Rectal smooth muscle tissue (tissue), 1 donor: ENCODE measurements around the gene SLC43A3.

Source experiments
- H3K27ac ChIP-seq: one replicate; pipeline ENCODE4 v1.7.0; 2013; ENCODE audit warnings: low read depth, low read length, inconsistent platforms
- H3K27me3 ChIP-seq: one replicate; pipeline ENCODE4 v1.7.0; 2013; ENCODE audit warnings: low read length; ENCODE audit not compliant: control insufficient read depth, insufficient read depth
- H3K36me3 ChIP-seq: one replicate; pipeline ENCODE4 v1.7.0; 2013; ENCODE audit warnings: low read length; ENCODE audit not compliant: control insufficient read depth, insufficient read depth
- H3K4me1 ChIP-seq: one replicate; pipeline ENCODE4 v1.7.0; 2013; ENCODE audit warnings: low read length; ENCODE audit not compliant: control insufficient read depth, insufficient read depth
- H3K4me3 ChIP-seq: one replicate; pipeline ENCODE4 v1.7.0; 2013; ENCODE audit warnings: low read length
- H3K9ac ChIP-seq: one replicate; pipeline ENCODE4 v1.7.0; 2013; ENCODE audit warnings: low read length

SLC43A3 gene

GRCh38 chr11:57464539-57465181, 37.7 kb upstream of the SLC43A3 start:
- Histone ChIP-seq H3K4me1 (peaks cover 4% of the 10 kb centered on the region), H3K4me3 (no peak overlapping the region), H3K9ac (no peak overlapping the region), H3K27me3 (peaks cover 16% of the 10 kb centered on the region), H3K36me3 (no peaks in the 10 kb centered on the region), H3K27ac (no peak overlapping the region)

GRCh38 chr11:57463671-57464538, 37.0 kb upstream of the SLC43A3 start:
- no peak overlapping the region for H3K9ac ChIP-seq
- no peak overlapping the region for H3K27ac ChIP-seq
- no peak overlapping the region for H3K4me3 ChIP-seq
- H3K27me3 ChIP-seq, result peaks cover 23% of the 10 kb centered on the region
- H3K36me3 ChIP-seq, result no peaks in the 10 kb centered on the region
- peaks cover 6% of the 10 kb centered on the region for H3K4me1 ChIP-seq

GRCh38 chr11:57462597-57462996, 35.7 kb upstream of the SLC43A3 start:
- H3K4me1 ChIP-seq, result peaks cover 6% of the 10 kb centered on the region
- no peak overlapping the region for H3K27ac ChIP-seq
- H3K4me3 ChIP-seq, result no peak overlapping the region
- H3K36me3 ChIP-seq, result no peaks in the 10 kb centered on the region
- peaks cover 34% of the 10 kb centered on the region for H3K27me3 ChIP-seq
- no peak overlapping the region for H3K9ac ChIP-seq

- H3K27me3 ChIP-seq, result peaks cover 35% of the 10 kb centered on the region
- no peak overlapping the region for H3K9ac ChIP-seq
- H3K27ac ChIP-seq, result no peak overlapping the region
- H3K4me3 ChIP-seq, result no peak overlapping the region
- peaks cover 6% of the 10 kb centered on the region for H3K4me1 ChIP-seq
- H3K36me3 ChIP-seq, result no peaks in the 10 kb centered on the region
Observed at GRCh38 chr11:57461841-57462489, 35.0 kb upstream of the SLC43A3 start.

- Histone ChIP-seq H3K36me3 (no peaks in the 10 kb centered on the region), H3K4me1 (peaks cover 6% of the 10 kb centered on the region), H3K9ac (no peak overlapping the region), H3K27me3 (peaks cover 35% of the 10 kb centered on the region), H3K4me3 (peak overlapping the region; percentile 55), H3K27ac (no peak overlapping the region)
Observed at GRCh38 chr11:57460758-57461749, 34.1 kb upstream of the SLC43A3 start.

- no peak within 1 kb of the TSS for H3K9ac ChIP-seq
Observed at GRCh38 chr11:57460022-57460757, 33.3 kb upstream of the SLC43A3 start, which contains the start of gene RTN4RL2. Gene RTN4RL2, plus strand, starts transcription at chr11:57460528. Its CDS starts 338 bp downstream, at chr11:57460866.

GRCh38 chr11:57459164-57460021, 32.5 kb upstream of the SLC43A3 start:
- H3K27me3 ChIP-seq, result peaks cover 35% of the 10 kb centered on the region
- peaks cover 6% of the 10 kb centered on the region for H3K4me1 ChIP-seq
- H3K4me3 ChIP-seq, result peak overlapping the region; percentile 55
- H3K27ac ChIP-seq, result no peak overlapping the region
- no peaks in the 10 kb centered on the region for H3K36me3 ChIP-seq
- no peak overlapping the region for H3K9ac ChIP-seq

More at GRCh38 chr11:57460022-57460757, 33.3 kb upstream of the SLC43A3 start, which contains the start of gene RTN4RL2:
- H3K4me1 ChIP-seq, result peaks cover 6% of the 10 kb centered on the region
- peaks cover 35% of the 10 kb centered on the region for H3K27me3 ChIP-seq
- H3K27ac ChIP-seq, result no peak within 1 kb of the TSS
- peak within 1 kb of the TSS; percentile 55 for H3K4me3 ChIP-seq
- no peaks in the 10 kb centered on the region for H3K36me3 ChIP-seq

GRCh38 chr11:57458410-57459163, 31.7 kb upstream of the SLC43A3 start:
- peaks cover 6% of the 10 kb centered on the region for H3K4me1 ChIP-seq
- H3K27me3 ChIP-seq, result peaks cover 35% of the 10 kb centered on the region
- no peak overlapping the region for H3K27ac ChIP-seq
- no peak overlapping the region for H3K9ac ChIP-seq
- no peaks in the 10 kb centered on the region for H3K36me3 ChIP-seq
- peak overlapping the region; percentile 55 for H3K4me3 ChIP-seq

GRCh38 chr11:57458060-57458409, 31.1 kb upstream of the SLC43A3 start:
- Histone ChIP-seq H3K4me1 (peaks cover 6% of the 10 kb centered on the region), H3K36me3 (no peaks in the 10 kb centered on the region), H3K27ac (no peak overlapping the region), H3K9ac (no peak overlapping the region), H3K4me3 (peak overlapping the region; percentile 15), H3K27me3 (peaks cover 35% of the 10 kb centered on the region)

- Histone ChIP-seq H3K27ac (no peak overlapping the region), H3K36me3 (no peaks in the 10 kb centered on the region), H3K4me1 (peaks cover 6% of the 10 kb centered on the region), H3K27me3 (peaks cover 33% of the 10 kb centered on the region), H3K4me3 (peak overlapping the region; percentile 15), H3K9ac (no peak overlapping the region)
Observed at GRCh38 chr11:57457643-57458023, 30.7 kb upstream of the SLC43A3 start.
